ENCODE data around the gene ORM1.
"Not testable (repeated sequence)": the region's sequence is repeated elsewhere in the genome, so short reads cannot be mapped to it uniquely, and the experiment has no call there.

ORM1 gene

GRCh38 chr9:114308361-114308950, 14.4 kb upstream of the ORM1 start:
- no peak for DNase-seq (ENCODE audit: low read depth)

GRCh38 chr9:114309096-114309495, 13.8 kb upstream of the ORM1 start:
- no peak for DNase-seq (ENCODE audit: low read depth)

GRCh38 chr9:114310471-114311450, 12.1 kb upstream of the ORM1 start:
- no peak for DNase-seq (ENCODE audit: low read depth)

GRCh38 chr9:114311571-114312512, 11.1 kb upstream of the ORM1 start:
- no peak for DNase-seq (ENCODE audit: low read depth)

GRCh38 chr9:114312513-114312875, 10.4 kb upstream of the ORM1 start:
- DNase-seq (ENCODE audit: low read depth) = no peak

- DNase-seq (ENCODE audit: low read depth) = no peak
Observed at GRCh38 chr9:114313186-114313585, 9.7 kb upstream of the ORM1 start.

GRCh38 chr9:114314256-114314867, 8.5 kb upstream of the ORM1 start:
- no peak for DNase-seq (ENCODE audit: low read depth)

- DNase-seq (ENCODE audit: low read depth) = no peak
Observed at GRCh38 chr9:114314881-114315722, 7.8 kb upstream of the ORM1 start.

- DNase-seq (ENCODE audit: low read depth) = no peak
Observed at GRCh38 chr9:114315723-114316363, 7.1 kb upstream of the ORM1 start.

GRCh38 chr9:114316605-114317230, 6.2 kb upstream of the ORM1 start:
- no peak for DNase-seq (ENCODE audit: low read depth)

GRCh38 chr9:114317665-114318357, 5.1 kb upstream of the ORM1 start:
- DNase-seq (ENCODE audit: low read depth) = no peak

- DNase-seq (ENCODE audit: low read depth) = no peak
Observed at GRCh38 chr9:114318416-114318815, 4.5 kb upstream of the ORM1 start.

- DNase-seq (ENCODE audit: low read depth) = no peak
Observed at GRCh38 chr9:114319147-114319546, 3.8 kb upstream of the ORM1 start.

- DNase-seq (ENCODE audit: low read depth) = not testable (repeated sequence)
Observed at GRCh38 chr9:114320710-114321109, 2.2 kb upstream of the ORM1 start.

GRCh38 chr9:114321759-114322158, 1.1 kb upstream of the ORM1 start:
- DNase-seq (ENCODE audit: low read depth) = no peak

- not testable (repeated sequence) for DNase-seq (ENCODE audit: low read depth)
Observed at GRCh38 chr9:114322160-114322818, 609 bp upstream of the ORM1 start.

- not testable (repeated sequence) for DNase-seq (ENCODE audit: low read depth)
Observed at GRCh38 chr9:114323849-114324248, 951 bp downstream of the ORM1 start.

- no peak for DNase-seq (ENCODE audit: low read depth)
Observed at GRCh38 chr9:114324492-114324891, 1.6 kb downstream of the ORM1 start.

- not testable (repeated sequence) for DNase-seq (ENCODE audit: low read depth)
Observed at GRCh38 chr9:114324965-114325364, 2.1 kb downstream of the ORM1 start.

Data from stimulated activated CD8-positive, alpha-beta memory T cell treated with anti-CD3 and anti-CD28 coated beads, Interleukin-7, amount 100 ng/mL, for 24 hours (primary cell).